Measurements from ENCODE around the gene POTEB2.
"Not testable (repeated sequence)": the region's sequence is repeated elsewhere in the genome, so short reads cannot be mapped to it uniquely, and the experiment has no call there.

The POTEB2 gene

GRCh38 chr15:20866214-20866613 is at the start of gene POTEB2:
Gene POTEB2, minus strand, starts transcription at chr15:20866314. Its CDS starts 33 bp downstream, at chr15:20866281.
- POLR2A ChIA-PET; CTCF ChIA-PET; DNase-seq (ENCODE audit: extremely low spot score): not testable (repeated sequence)

GRCh38 chr15:20879916-20880315 is 13.8 kb upstream of the POTEB2 start:
- DNase-seq (ENCODE audit: extremely low spot score); POLR2A ChIA-PET; CTCF ChIA-PET: not testable (repeated sequence)

- POLR2A ChIA-PET; DNase-seq (ENCODE audit: extremely low spot score); CTCF ChIA-PET: not testable (repeated sequence)
These were observed 12.3 kb upstream of the POTEB2 start for GRCh38 chr15:20878464-20878863.

GRCh38 chr15:20877819-20878218 is 11.7 kb upstream of the POTEB2 start:
- CTCF ChIA-PET; DNase-seq (ENCODE audit: extremely low spot score); POLR2A ChIA-PET: not testable (repeated sequence)
